ENCODE measurements around the gene SLC38A10. TPM values are rescaled to one million over a fixed set of nuclear protein-coding genes. Genes with fewer than 3 reads are reported as not detected.
A peak's percentile ranks its signal among the peaks of the same experiment; 100 is the strongest.

Gene SLC38A10
- total RNA-seq, 4 donors from 2014 or later: 126 to 206 (median 169) TPM

DNA sequence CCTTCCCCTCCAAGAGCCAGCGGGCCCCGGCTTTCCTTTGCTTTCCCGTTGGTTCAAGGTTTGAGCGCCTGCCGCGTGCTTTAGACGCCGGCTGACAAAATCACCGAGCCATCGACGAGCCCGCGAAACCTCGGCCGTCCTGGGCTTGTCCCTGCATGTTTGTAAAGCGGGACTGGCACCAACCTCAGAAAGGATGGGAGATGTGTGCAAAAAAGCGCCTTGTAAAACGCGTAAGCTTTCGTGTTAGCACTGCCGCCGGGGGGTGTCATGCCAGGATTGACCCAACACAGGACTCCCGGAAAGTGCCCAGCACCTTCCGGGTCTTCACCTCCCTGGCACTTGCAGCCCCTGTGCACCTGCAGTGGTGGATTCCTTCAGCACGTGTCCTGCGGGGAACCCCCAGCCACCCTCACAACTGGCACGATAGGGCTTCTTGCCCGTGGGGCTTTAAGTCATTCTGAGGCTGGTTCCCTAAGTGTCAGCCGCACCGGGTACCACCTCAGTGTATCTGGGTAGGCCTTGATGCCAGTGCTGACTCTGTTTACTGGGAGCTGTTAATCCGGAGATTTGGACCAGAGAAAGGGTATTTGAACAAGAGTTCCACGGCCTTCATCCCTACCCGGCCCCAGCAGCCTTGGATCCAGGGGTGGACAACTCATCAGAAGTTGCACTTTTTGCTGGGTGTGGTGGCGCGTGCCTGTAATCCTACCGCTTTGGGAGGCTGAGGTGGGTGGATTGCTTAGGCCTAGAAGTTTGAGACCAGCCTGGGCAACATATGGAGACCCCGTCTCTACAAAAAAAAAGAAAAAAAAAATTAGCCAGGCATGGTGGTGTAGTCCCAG is 55.2 kb downstream of the SLC38A10 start:
- no peaks in the 10 kb centered on the region for H3K27me3 ChIP-seq
- TF ChIP-seq, protein P1, sequence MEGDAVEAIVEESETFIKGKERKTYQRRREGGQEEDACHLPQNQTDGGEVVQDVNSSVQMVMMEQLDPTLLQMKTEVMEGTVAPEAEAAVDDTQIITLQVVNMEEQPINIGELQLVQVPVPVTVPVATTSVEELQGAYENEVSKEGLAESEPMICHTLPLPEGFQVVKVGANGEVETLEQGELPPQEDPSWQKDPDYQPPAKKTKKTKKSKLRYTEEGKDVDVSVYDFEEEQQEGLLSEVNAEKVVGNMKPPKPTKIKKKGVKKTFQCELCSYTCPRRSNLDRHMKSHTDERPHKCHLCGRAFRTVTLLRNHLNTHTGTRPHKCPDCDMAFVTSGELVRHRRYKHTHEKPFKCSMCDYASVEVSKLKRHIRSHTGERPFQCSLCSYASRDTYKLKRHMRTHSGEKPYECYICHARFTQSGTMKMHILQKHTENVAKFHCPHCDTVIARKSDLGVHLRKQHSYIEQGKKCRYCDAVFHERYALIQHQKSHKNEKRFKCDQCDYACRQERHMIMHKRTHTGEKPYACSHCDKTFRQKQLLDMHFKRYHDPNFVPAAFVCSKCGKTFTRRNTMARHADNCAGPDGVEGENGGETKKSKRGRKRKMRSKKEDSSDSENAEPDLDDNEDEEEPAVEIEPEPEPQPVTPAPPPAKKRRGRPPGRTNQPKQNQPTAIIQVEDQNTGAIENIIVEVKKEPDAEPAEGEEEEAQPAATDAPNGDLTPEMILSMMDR (IDR thresholded peaks at IDR 0.05): no peak
- no peak for TF ChIP-seq POLR2A (IDR thresholded peaks at IDR 0.05)
- peak overlapping the region; percentile 89 to 100 (median 97) for H3K4me3 ChIP-seq
- no peaks in the 10 kb centered on the region for H3K9me3 ChIP-seq
- H3K4me1 ChIP-seq: peaks cover 0 to 40% (median 20%) of the 10 kb centered on the region in 4 donors
- H3K27ac ChIP-seq: peak overlapping the region; percentile 68 to 92 (median 76)
- H3K36me3 ChIP-seq: peaks cover 0 to 4% (median 0%) of the 10 kb centered on the region in 3 donors
- DNase-seq: peak in 1 of 3 donors; percentile 24

DNA sequence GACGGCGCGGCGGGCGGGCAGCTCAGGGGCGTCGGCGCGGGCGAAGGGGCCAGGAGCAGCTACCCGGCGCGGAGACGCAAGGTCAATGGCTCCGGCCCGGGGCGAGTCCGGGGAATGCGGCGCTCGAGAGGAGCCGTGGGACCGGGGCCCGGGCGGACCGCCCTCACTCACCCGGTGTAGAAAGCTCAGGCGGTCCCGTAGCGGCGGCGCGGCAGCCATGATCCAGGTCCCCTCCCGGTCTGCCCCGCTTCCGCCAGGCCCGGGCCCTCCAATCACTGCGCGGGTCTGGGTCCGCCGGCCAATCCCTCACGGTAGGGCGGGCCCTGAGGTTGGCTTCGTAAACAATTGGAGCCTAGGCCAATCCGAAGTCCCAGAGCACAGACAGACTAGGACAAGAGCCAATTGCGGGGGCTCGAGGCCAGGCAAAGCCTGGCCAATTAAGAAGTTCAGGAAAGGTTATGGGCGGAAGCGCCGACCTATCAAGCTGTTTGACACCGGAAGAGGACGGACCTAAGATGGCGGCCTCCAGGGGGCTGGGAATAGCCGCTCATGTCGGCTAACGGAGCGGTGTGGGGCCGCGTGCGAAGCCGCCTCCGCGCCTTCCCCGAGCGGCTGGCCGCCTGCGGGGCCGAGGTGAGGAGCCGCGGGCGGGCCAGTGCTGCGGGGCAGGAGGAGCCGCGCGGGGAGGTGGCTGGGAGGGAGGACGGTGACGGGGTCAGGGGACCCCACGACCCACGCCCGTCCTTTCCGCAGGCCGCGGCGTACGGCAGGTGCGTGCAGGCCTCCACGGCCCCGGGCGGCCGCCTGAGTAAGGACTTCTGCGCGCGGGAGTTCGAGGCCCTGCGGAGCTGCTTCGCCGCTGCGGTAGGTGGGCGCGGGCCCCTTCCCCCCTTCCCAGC is 56.0 kb downstream of the SLC38A10 start, which contains the start of the genes NDUFAF8 and TEPSIN:
Gene NDUFAF8, plus strand, starts transcription at position 504 of the 899 bp plus-strand sequence. Its CDS starts 46 bp downstream, at position 550.
Gene TEPSIN, minus strand, starts transcription at position 241 of the 899 bp plus-strand sequence. Its CDS starts 22 bp downstream, at position 219.
- Histone ChIP-seq H3K36me3 (peaks cover 0 to 6% (median 0%) of the 10 kb centered on the region in 3 donors), H3K27me3 (no peaks in the 10 kb centered on the region), H3K4me1 (peaks cover 0 to 40% (median 20%) of the 10 kb centered on the region in 4 donors), H3K27ac (peak within 1 kb of the TSS; percentile 71 to 92 (median 76)), H3K9me3 (no peaks in the 10 kb centered on the region), H3K4me3 (peak within 1 kb of the TSS; percentile 89 to 100 (median 97))
- peak; percentile 96 to 99 (median 96) for DNase-seq
- TF ChIP-seq POLR2A (IDR thresholded peaks at IDR 0.05): peak; percentile 45 to 48
- TF ChIP-seq, protein P1 (IDR thresholded peaks at IDR 0.05): peak in 1 of 6 experiments; percentile 21

GRCh38 chr17:81238490-81238814 is 56.7 kb downstream of the SLC38A10 start:
- H3K4me1 ChIP-seq: peaks cover 0 to 40% (median 20%) of the 10 kb centered on the region in 4 donors
- TF ChIP-seq, protein P1 (IDR thresholded peaks at IDR 0.05): no peak
- TF ChIP-seq POLR2A (IDR thresholded peaks at IDR 0.05): no peak
- H3K27ac ChIP-seq: peak overlapping the region; percentile 31 to 92 (median 60)
- H3K36me3 ChIP-seq: peaks cover 0 to 11% (median 0%) of the 10 kb centered on the region in 3 donors
- no peaks in the 10 kb centered on the region for H3K27me3 ChIP-seq
- peak overlapping the region; percentile 89 to 100 (median 97) for H3K4me3 ChIP-seq
- no peak for DNase-seq
- H3K9me3 ChIP-seq: no peaks in the 10 kb centered on the region

DNA sequence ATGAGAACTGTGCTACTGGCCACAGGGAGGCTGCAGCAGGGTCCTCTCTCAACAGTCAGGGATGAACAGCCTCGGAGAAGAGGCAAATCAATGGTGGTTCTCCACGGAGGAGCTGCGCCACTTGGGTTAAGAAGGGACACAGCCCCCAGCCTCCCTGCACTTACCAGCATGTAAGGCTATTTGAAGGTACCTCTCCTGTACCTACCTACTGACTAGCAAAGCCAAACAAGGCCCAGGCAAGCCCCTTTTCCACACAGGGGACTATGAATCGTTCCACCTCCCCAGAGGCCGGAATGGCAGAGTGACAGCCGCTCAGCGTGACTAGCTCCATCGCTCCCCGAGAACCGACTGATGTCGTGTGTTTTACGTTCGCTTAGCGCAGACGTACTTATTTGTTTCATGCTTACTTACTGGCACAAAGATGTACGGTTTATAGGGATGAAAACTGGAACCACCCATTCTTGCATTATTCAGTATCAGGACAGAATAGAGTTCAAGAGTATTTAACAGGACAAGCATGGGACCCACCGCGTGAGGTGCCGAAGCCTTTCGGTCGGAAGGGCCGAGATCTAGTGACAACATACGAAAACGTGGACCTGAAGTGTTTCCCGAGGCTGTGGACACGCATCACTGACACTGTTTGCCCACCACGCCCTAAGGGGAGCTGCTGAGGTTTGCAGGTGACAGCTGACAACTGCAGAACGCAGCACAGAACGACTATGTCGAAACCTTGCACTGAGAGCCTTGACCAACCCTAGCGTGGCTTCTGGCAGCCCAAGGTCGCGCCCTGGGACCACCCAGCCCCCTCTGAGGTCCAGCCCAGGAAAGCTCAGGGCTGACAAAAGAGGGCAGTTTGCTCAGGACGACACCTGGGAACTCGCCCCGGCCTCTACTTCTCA is 57.3 kb downstream of the SLC38A10 start:
- peak overlapping the region in 2 of 4 donors; percentile 71 to 92 for H3K27ac ChIP-seq
- H3K27me3 ChIP-seq: no peaks in the 10 kb centered on the region
- no peak for DNase-seq
- TF ChIP-seq, protein P1 (IDR thresholded peaks at IDR 0.05): no peak
- no peak for TF ChIP-seq POLR2A (IDR thresholded peaks at IDR 0.05)
- H3K4me3 ChIP-seq: peak overlapping the region; percentile 89 to 100 (median 97)
- no peaks in the 10 kb centered on the region for H3K9me3 ChIP-seq
- H3K4me1 ChIP-seq: peaks cover 0 to 40% (median 20%) of the 10 kb centered on the region in 4 donors
- H3K36me3 ChIP-seq: peaks cover 0 to 17% (median 0%) of the 10 kb centered on the region in 3 donors
